ENCODE data around the gene PARVB.

DNA sequence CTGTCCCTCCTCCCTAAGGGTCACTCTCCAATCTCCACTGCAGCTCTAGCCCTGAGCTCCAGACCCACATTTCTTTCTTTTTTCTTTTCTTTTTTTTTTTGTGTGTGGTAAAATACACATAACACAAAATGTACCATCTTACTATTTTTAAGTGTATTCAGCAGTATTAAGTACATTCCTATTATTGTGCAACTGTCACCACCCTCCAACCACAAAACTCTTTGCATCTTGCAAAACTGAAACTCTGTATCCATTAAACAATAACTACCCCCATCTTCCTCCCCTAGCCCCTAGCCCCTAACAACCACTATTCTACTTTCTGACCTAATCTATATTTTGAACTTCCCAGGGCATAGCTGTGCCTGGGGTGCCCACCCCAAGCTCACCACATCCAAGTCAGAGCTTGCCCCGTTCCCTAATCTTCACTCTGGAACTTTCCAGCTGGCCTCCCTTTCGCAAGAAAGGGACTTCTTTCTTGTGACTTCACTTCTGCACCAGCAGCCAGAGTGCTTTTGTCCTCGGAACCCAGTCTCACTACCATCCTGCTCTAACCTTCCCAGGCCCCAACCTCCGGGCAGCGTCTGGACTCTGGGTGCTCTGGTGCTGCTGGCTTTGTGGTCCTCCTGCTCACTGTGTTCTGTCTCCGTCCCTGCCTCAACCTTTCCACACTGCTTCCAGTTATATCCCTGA, 187.3 kb downstream of the PARVB start:
- TF ChIP-seq, protein P1, sequence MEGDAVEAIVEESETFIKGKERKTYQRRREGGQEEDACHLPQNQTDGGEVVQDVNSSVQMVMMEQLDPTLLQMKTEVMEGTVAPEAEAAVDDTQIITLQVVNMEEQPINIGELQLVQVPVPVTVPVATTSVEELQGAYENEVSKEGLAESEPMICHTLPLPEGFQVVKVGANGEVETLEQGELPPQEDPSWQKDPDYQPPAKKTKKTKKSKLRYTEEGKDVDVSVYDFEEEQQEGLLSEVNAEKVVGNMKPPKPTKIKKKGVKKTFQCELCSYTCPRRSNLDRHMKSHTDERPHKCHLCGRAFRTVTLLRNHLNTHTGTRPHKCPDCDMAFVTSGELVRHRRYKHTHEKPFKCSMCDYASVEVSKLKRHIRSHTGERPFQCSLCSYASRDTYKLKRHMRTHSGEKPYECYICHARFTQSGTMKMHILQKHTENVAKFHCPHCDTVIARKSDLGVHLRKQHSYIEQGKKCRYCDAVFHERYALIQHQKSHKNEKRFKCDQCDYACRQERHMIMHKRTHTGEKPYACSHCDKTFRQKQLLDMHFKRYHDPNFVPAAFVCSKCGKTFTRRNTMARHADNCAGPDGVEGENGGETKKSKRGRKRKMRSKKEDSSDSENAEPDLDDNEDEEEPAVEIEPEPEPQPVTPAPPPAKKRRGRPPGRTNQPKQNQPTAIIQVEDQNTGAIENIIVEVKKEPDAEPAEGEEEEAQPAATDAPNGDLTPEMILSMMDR (IDR thresholded peaks at IDR 0.05): no peak
- TF ChIP-seq POLR2A (IDR thresholded peaks at IDR 0.05) (no peak), EP300 (IDR thresholded peaks at IDR 0.05) (no peak)
